Osteocyte (in vitro differentiated cells): ENCODE results near the gene RAD51B. TPM values are rescaled to one million over a fixed set of nuclear protein-coding genes. Genes with fewer than 3 reads are reported as not detected.

ENCODE experiments used
- DNase-seq: peaks from one replicate; pipeline ENCODE4 v3.0.0; 2021; ENCODE audit warnings: mixed read lengths; ENCODE audit not compliant: unreplicated experiment; ENCODE audit errors: extremely low spot score
- H3K27ac Mint-ChIP-seq: one replicate; pipeline ENCODE4 v1.8.0; 2021; ENCODE audit warnings: mild to moderate bottlenecking, mixed read lengths; ENCODE audit not compliant: unreplicated experiment
- H3K27me3 Mint-ChIP-seq: one replicate; pipeline ENCODE4 v1.8.0; 2021; ENCODE audit warnings: mixed read lengths; ENCODE audit not compliant: unreplicated experiment
- H3K36me3 Mint-ChIP-seq: one replicate; pipeline ENCODE4 v1.8.0; 2021; ENCODE audit warnings: mixed read lengths; ENCODE audit not compliant: unreplicated experiment
- H3K4me1 Mint-ChIP-seq: one replicate; pipeline ENCODE4 v1.8.0; 2021; ENCODE audit warnings: mixed read lengths; ENCODE audit not compliant: unreplicated experiment
- H3K4me3 Mint-ChIP-seq: one replicate; pipeline ENCODE4 v1.8.0; 2021; ENCODE audit warnings: mild to moderate bottlenecking, moderate library complexity, mixed read lengths; ENCODE audit not compliant: unreplicated experiment
- H3K9me3 Mint-ChIP-seq: one replicate; pipeline ENCODE4 v1.8.0; 2021; ENCODE audit warnings: mixed read lengths; ENCODE audit not compliant: unreplicated experiment
- total RNA-seq: library from RNA; stranded (reverse); gene quantifications from 2 replicates; pipeline ENCODE4 v1.2.1, GENCODE V29; 2021
- TF ChIP-seq, protein P1 (sequence below): fragments of 200-600 bp; sonication (generic); IDR thresholded peaks from 2 replicates; pipeline ENCODE4 v1.5.0; 2021; ENCODE audit warnings: antibody characterized with exemption, mild to moderate bottlenecking, moderate library complexity

The RAD51B gene
- total RNA-seq, 1 donor from 2014 or later, result 12.7 TPM

DNA sequence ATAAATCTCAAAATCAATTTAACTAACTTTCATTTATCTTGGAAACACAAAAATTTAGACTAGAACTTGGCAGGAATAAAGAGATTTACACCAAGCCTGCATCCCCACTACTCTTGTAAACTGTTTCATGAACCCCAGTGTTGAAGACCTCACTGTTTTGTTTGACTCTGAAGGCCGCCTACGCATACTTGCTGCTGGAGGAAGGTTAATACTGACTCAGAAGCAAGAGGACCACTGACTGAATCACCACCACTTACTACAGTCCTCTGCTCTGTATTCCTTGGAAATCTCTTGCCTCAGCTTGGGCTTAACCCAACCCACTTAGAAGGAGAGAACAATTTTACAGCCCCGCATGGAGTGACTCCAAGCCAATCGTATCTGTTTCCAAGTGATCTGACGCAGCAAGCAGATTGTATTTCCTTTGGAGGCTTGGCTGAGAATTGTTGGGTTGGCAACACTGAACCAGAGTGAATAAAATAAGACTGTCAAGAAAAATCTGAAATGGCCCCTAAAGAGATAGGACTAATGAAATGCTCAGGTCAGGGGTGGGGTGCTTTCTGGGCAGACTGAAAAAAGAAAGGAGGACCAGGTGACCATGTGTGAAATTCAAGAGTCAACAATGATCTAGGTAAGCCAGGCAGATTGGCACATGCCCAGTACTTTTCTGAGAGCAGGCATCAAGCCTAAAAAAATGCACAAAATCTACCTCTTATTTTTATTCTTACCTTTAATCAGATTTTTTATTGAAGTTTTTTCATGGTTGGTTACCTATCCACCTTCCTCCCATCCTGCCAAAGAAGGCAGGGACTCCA lies 724.7 kb downstream of the RAD51B start:
- H3K27ac Mint-ChIP-seq, result no peak overlapping the region
- no peak for DNase-seq
- TF ChIP-seq, protein P1, sequence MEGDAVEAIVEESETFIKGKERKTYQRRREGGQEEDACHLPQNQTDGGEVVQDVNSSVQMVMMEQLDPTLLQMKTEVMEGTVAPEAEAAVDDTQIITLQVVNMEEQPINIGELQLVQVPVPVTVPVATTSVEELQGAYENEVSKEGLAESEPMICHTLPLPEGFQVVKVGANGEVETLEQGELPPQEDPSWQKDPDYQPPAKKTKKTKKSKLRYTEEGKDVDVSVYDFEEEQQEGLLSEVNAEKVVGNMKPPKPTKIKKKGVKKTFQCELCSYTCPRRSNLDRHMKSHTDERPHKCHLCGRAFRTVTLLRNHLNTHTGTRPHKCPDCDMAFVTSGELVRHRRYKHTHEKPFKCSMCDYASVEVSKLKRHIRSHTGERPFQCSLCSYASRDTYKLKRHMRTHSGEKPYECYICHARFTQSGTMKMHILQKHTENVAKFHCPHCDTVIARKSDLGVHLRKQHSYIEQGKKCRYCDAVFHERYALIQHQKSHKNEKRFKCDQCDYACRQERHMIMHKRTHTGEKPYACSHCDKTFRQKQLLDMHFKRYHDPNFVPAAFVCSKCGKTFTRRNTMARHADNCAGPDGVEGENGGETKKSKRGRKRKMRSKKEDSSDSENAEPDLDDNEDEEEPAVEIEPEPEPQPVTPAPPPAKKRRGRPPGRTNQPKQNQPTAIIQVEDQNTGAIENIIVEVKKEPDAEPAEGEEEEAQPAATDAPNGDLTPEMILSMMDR, result no peak

DNA sequence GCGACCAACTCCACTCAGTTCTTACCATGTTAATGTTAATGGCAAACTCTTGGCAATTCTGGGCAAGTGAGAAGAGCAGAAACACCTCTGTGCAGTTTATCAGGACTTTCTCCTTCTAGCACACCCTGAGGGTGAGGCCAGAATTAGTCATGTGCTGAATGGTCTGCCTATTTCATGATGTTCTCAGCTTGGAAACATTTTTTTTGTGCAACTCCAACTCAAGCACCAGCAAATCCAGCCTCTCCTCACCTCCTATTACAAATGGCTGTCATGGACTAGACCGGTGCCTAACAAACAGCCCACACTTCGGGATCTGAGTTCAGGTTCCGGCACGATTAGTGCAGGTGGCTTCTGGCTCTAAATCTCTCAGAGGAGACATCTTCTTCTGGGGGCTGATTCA lies 727.3 kb downstream of the RAD51B start:
- TF ChIP-seq, protein P1, result no peak
- Mint-ChIP-seq H3K36me3 (no peaks in the 10 kb centered on the region), H3K4me1 (peaks cover 64% of the 10 kb centered on the region), H3K4me3 (no peak overlapping the region), H3K27ac (peak overlapping the region; percentile 93), H3K9me3 (no peaks in the 10 kb centered on the region), H3K27me3 (no peaks in the 10 kb centered on the region)
- no peak for DNase-seq

More for the DNA sequence above, 724.7 kb downstream of the RAD51B start:
- Mint-ChIP-seq H3K27me3 (no peaks in the 10 kb centered on the region), H3K4me1 (peaks cover 49% of the 10 kb centered on the region), H3K9me3 (no peaks in the 10 kb centered on the region), H3K36me3 (no peaks in the 10 kb centered on the region), H3K4me3 (no peak overlapping the region)

DNA sequence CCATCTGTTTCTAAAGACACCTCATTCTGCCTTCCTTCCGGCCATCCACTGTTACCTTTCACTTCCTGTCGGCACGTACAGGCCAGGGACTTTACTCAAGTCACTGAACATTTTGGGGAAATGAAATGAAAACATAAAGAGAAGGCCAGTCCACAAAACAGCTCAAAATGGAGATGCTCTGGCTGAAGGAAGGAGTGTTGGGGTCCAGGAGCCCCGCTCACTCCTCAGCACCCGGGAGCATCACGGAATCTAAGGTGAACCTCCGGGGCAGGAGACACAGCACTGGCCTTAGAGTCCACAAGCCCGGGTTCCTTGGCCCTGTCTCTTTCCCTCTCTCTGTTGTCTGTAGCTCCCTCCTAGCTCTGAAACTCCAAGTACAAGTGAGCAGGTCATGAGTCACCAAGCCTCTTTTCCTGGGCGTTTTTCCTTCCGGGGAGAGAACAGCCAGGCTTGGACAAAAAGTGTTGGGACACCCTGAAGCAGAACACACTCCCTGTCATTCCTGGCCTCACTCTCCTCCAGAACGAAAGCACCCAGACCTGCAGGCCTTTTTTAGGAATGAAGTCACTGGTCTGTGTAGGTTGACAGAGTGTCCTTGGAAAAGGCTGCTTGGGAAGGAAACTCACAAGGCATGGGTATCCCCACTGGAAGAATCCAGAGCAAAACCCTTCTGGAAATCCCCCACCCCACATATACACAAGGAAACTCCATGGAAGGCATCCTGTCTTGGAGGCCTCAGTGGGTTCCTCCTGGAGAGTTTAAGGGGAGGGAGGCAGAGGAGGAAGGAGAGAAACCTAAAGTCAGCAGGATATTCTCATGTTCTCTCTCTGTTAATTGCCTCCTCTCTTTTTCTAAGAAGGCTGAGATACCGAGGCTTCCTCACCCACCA lies 728.0 kb downstream of the RAD51B start:
- Mint-ChIP-seq H3K27ac (peak overlapping the region; percentile 93), H3K36me3 (no peaks in the 10 kb centered on the region), H3K4me1 (peaks cover 68% of the 10 kb centered on the region), H3K9me3 (no peaks in the 10 kb centered on the region), H3K4me3 (no peak overlapping the region), H3K27me3 (no peaks in the 10 kb centered on the region)
- no peak for DNase-seq
- TF ChIP-seq, protein P1, result no peak

DNA sequence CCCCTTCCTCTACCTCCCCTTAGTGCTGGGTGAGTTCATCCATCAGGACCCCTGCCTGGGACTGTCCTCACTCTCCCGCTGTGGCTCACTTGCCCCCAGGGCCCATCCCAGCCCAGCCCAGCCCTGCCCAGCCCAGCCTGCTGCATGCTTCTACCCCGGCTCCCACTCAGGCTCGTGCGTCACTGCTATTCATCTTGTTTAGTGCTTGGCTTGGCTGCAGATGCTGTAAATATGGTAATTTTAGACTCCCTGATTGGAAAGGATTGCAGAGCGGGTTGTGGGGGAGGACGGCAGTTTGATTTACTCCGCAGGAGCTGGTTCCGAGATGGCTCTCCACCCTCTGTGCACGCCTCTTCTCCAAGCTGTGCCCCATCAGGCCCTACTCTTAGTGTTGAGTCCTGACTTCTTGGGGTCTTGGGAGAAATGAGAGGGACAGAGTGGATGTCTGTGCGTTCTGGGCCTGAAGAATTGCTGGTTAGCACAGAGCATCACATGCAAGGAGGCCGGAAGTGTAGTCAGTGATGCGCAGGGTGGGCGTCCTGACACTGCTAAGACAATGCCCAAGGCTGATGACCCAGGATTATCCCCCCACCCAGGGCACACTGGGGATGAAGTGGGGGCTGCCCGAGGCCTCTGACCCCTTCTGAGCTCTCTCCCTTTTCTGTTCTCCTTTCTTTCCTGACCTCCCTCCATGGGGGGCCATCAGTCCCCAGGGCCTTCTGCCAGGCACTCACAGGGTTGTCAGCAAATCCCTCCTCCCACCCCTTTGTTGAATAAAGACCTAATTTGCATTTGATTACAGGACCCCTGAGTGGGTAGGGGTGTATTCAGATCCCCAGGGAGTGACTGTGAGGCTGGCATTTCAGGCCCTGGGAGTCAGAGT lies 728.9 kb downstream of the RAD51B start:
- TF ChIP-seq, protein P1, result no peak
- no peaks in the 10 kb centered on the region for H3K27me3 Mint-ChIP-seq
- peak overlapping the region; percentile 93 for H3K27ac Mint-ChIP-seq
- DNase-seq, result peak; percentile 89
- peak overlapping the region; percentile 11 for H3K4me3 Mint-ChIP-seq
- no peaks in the 10 kb centered on the region for H3K9me3 Mint-ChIP-seq
- H3K36me3 Mint-ChIP-seq, result no peaks in the 10 kb centered on the region
- H3K4me1 Mint-ChIP-seq, result peaks cover 77% of the 10 kb centered on the region
